Hepatocyte (in vitro differentiated cells): ENCODE data around the gene ARHGAP15.

Source experiments
- EZH2phosphoT487 ChIP-seq: fragments of 200-600 bp; sonication (generic); IDR thresholded peaks from one replicate; pipeline ENCODE4 v1.6.1; 2018; ENCODE audit warnings: antibody characterized with exemption, mild to moderate bottlenecking, low read depth, moderate library complexity; ENCODE audit not compliant: unreplicated experiment, severe bottlenecking
- TF ChIP-seq, protein P1 (sequence below): fragments of 200-600 bp; sonication (generic); IDR thresholded peaks from 2 replicates; pipeline ENCODE4 v1.5.1; 2016; ENCODE audit warnings: antibody characterized with exemption, mild to moderate bottlenecking; ENCODE audit not compliant: poor library complexity

DNA sequence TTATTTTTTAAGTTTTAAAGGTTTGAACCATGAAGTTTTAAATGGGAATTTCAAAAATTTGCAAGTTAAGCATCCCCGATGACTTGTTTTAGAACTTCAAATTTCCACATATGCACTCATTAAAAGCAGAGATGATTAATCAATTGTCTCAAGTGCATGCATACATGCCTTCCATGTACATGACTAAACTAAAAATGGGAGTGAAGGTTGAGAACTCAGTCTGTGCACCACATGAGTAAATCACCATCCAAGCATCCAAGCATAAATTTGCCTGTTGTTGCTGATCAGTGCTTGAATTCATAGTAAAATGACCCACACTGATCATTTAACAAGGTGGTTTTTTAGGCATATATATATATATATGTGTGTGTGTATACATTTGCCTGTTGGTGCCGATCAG is 249.8 kb downstream of the ARHGAP15 start:
- TF ChIP-seq, protein P1, sequence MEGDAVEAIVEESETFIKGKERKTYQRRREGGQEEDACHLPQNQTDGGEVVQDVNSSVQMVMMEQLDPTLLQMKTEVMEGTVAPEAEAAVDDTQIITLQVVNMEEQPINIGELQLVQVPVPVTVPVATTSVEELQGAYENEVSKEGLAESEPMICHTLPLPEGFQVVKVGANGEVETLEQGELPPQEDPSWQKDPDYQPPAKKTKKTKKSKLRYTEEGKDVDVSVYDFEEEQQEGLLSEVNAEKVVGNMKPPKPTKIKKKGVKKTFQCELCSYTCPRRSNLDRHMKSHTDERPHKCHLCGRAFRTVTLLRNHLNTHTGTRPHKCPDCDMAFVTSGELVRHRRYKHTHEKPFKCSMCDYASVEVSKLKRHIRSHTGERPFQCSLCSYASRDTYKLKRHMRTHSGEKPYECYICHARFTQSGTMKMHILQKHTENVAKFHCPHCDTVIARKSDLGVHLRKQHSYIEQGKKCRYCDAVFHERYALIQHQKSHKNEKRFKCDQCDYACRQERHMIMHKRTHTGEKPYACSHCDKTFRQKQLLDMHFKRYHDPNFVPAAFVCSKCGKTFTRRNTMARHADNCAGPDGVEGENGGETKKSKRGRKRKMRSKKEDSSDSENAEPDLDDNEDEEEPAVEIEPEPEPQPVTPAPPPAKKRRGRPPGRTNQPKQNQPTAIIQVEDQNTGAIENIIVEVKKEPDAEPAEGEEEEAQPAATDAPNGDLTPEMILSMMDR, result no peak
- TF ChIP-seq EZH2phosphoT487, result no peak
